BLaER1 (cell line): ENCODE data around the gene TYRO3.
A peak's percentile ranks its signal among the peaks of the same experiment; 100 is the strongest.

Experiments
- H3K27ac ChIP-seq: shearing (Covaris generic); formaldehyde crosslinking; 2 replicates; pipeline ENCODE4 v1.8.1; 2022
- H3K27me3 ChIP-seq: shearing (Covaris generic); formaldehyde crosslinking; 2 replicates; pipeline ENCODE4 v1.8.1; 2022
- H3K36me3 ChIP-seq: shearing (Covaris generic); formaldehyde crosslinking; 2 replicates; pipeline ENCODE4 v1.8.1; 2022
- H3K4me1 ChIP-seq: shearing (Covaris generic); formaldehyde crosslinking; 2 replicates; pipeline ENCODE4 v1.8.1; 2022
- H3K4me2 ChIP-seq: shearing (Covaris generic); formaldehyde crosslinking; 2 replicates; pipeline ENCODE4 v1.8.1; 2022
- H3K4me3 ChIP-seq: shearing (Covaris generic); formaldehyde crosslinking; 2 replicates; pipeline ENCODE4 v1.8.1; 2022
- H3K9ac ChIP-seq: shearing (Covaris generic); formaldehyde crosslinking; 2 replicates; pipeline ENCODE4 v1.8.1; 2022
- H3K9me3 ChIP-seq: shearing (Covaris generic); formaldehyde crosslinking; 2 replicates; pipeline ENCODE4 v1.8.1; 2022
- H4K20me1 ChIP-seq: shearing (Covaris generic); formaldehyde crosslinking; 2 replicates; pipeline ENCODE4 v1.8.1; 2022
- Cebpa-rat ChIP-seq: shearing (Covaris generic); IDR thresholded peaks from 2 replicates; pipeline ENCODE4 v1.8.1; 2022

The TYRO3 gene

GRCh38 chr15:41558400-41559238, at the start of gene TYRO3:
Gene TYRO3 (plus strand): TSS chr15:41559212. CDS start chr15:41559258, 46 bp downstream.
- Histone ChIP-seq H3K4me3 (peak within 1 kb of the TSS; percentile 71), H4K20me1 (peaks cover 11% of the 10 kb centered on the region; the same call in 1 of the 2 replicates), H3K4me1 (peaks cover 58% of the 10 kb centered on the region), H3K27ac (peak within 1 kb of the TSS; percentile 4; the same call in 1 of the 2 replicates), H3K27me3 (peaks cover 15% of the 10 kb centered on the region), H3K9ac (peak within 1 kb of the TSS; percentile 76), H3K36me3 (no peaks in the 10 kb centered on the region), H3K9me3 (no peaks in the 10 kb centered on the region), H3K4me2 (peak within 1 kb of the TSS; percentile 99)
- TF ChIP-seq Cebpa-rat: no peak

DNA sequence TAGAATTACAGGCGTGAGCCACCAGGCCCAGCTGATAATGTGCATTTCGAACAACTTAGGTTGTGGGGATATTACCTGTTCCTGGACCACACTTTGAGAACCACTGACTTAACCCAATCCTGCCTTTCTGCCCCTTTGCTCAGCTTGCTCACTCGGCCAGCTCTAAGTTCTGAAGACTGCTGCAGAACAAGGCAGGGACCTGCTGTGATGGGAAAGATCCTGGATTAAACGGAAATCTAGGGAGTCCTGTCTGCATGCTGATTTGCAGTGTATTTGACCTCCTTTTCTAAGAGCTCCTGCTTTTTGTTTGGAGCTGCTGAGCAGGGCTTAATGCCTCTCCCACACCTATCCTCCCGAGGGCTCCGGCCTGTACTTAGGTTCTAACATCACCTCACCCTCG, 48.3 kb upstream of the TYRO3 start:
- H3K27ac ChIP-seq: no peak overlapping the region
- TF ChIP-seq Cebpa-rat: no peak
- H4K20me1 ChIP-seq: peaks cover 17% of the 10 kb centered on the region
- peaks cover 29% of the 10 kb centered on the region for H3K27me3 ChIP-seq
- H3K4me1 ChIP-seq: peaks cover 40% of the 10 kb centered on the region
- H3K9ac ChIP-seq: no peak overlapping the region
- H3K9me3 ChIP-seq: no peaks in the 10 kb centered on the region
- no peaks in the 10 kb centered on the region for H3K36me3 ChIP-seq
- peak overlapping the region; percentile 100; the same call in 1 of the 2 replicates for H3K4me2 ChIP-seq
- H3K4me3 ChIP-seq: no peak overlapping the region

DNA sequence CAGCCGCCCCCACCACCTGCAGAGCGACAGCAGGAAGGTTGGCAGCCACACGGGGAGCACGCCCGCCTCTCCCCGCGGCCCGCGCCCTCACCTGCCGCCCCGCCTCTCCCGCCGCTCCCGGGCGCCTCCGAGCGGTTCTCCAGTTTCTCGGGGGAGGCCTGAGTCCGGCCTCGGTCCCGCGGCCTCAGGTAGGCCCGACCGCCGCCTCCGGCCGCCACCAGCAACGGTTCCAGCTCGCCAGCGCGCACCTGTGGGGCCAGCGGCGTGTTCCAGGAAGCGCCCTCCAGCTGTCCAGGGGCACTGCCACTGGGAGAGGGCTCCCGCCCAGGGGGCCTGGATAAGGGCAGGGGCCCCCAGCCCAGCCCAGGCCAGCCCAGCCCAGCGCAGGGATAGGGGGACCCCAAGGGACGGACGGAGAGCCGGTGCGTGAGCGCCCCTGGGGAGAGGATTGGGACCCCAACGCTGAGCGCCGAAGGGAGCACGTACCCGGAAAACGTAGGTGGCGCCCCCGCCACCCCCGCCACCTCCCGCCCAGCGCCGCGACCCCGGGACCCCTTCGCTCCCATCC, 47.6 kb upstream of the TYRO3 start:
- Histone ChIP-seq H4K20me1 (peaks cover 17% of the 10 kb centered on the region), H3K4me2 (peak overlapping the region; percentile 100), H3K4me3 (no peak overlapping the region; the same call in 1 of the 2 replicates), H3K4me1 (peaks cover 40% of the 10 kb centered on the region), H3K27ac (no peak overlapping the region), H3K27me3 (peaks cover 29% of the 10 kb centered on the region), H3K9ac (no peak overlapping the region), H3K9me3 (no peaks in the 10 kb centered on the region), H3K36me3 (0 out of 2 replicates have a peak, but pooled peaks cover 2% of the 10 kb centered on the region)
- no peak for TF ChIP-seq Cebpa-rat

- H3K4me3 ChIP-seq: peak overlapping the region; percentile 61
- TF ChIP-seq Cebpa-rat: no peak
- H3K36me3 ChIP-seq: peaks cover 7% of the 10 kb centered on the region; the same call in 1 of the 2 replicates
- H4K20me1 ChIP-seq: peaks cover 17% of the 10 kb centered on the region
- peaks cover 29% of the 10 kb centered on the region for H3K27me3 ChIP-seq
- peak overlapping the region; percentile 100 for H3K4me2 ChIP-seq
- H3K27ac ChIP-seq: no peak overlapping the region
- peaks cover 40% of the 10 kb centered on the region for H3K4me1 ChIP-seq
- H3K9ac ChIP-seq: no peak overlapping the region; the same call in 1 of the 2 replicates
- no peaks in the 10 kb centered on the region for H3K9me3 ChIP-seq
These were observed 47.1 kb upstream of the TYRO3 start for GRCh38 chr15:41511899-41512369.

DNA sequence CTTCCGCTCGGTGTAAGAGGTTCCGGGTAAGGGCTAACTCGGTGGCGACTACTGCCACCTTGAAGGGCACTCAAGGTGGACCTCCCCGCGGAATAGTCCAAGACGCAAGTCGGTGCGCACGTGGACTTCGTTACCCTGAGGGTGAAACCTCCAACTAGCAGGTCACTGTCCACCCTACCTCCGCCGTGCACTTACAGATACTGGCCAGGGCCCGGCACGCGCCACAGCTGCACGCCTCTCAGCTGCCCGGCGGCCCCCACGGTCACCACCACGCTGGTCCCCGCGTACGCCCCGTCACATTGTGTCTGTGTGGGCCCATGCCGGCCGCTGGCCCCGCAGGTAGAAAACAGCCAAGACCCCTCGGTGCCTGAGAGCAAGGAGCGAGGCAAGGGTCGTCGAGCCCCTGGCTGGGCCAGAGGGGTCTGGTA, 46.5 kb upstream of the TYRO3 start:
- TF ChIP-seq Cebpa-rat: no peak
- H3K27ac ChIP-seq: no peak overlapping the region
- H3K9ac ChIP-seq: peak overlapping the region; percentile 46; the same call in 1 of the 2 replicates
- H3K36me3 ChIP-seq: peaks cover 13% of the 10 kb centered on the region
- peaks cover 41% of the 10 kb centered on the region for H3K4me1 ChIP-seq
- H3K9me3 ChIP-seq: no peaks in the 10 kb centered on the region
- peak overlapping the region; percentile 100 for H3K4me2 ChIP-seq
- peaks cover 29% of the 10 kb centered on the region for H3K27me3 ChIP-seq
- H3K4me3 ChIP-seq: peak overlapping the region; percentile 61
- H4K20me1 ChIP-seq: peaks cover 17% of the 10 kb centered on the region

GRCh38 chr15:41512940-41513505, 46.0 kb upstream of the TYRO3 start:
- peaks cover 17% of the 10 kb centered on the region for H4K20me1 ChIP-seq
- H3K4me3 ChIP-seq: peak overlapping the region; percentile 61
- H3K27ac ChIP-seq: no peak overlapping the region; the same call in 1 of the 2 replicates
- H3K36me3 ChIP-seq: peaks cover 18% of the 10 kb centered on the region
- H3K9me3 ChIP-seq: no peaks in the 10 kb centered on the region
- H3K4me1 ChIP-seq: peaks cover 46% of the 10 kb centered on the region
- TF ChIP-seq Cebpa-rat: no peak
- peak overlapping the region; percentile 100 for H3K4me2 ChIP-seq
- H3K9ac ChIP-seq: peak overlapping the region; percentile 46; the same call in 1 of the 2 replicates
- peaks cover 29% of the 10 kb centered on the region for H3K27me3 ChIP-seq

GRCh38 chr15:41513506-41514227, 45.3 kb upstream of the TYRO3 start, which contains the start of gene LTK:
Gene LTK (minus strand): TSS chr15:41513827. CDS start chr15:41513709, 118 bp downstream.
- Histone ChIP-seq H3K4me3 (peak within 1 kb of the TSS; percentile 61), H4K20me1 (peaks cover 17% of the 10 kb centered on the region), H3K9ac (peak within 1 kb of the TSS; percentile 46; the same call in 1 of the 2 replicates), H3K4me1 (peaks cover 50% of the 10 kb centered on the region), H3K27ac (no peak within 1 kb of the TSS; the same call in 1 of the 2 replicates), H3K27me3 (peaks cover 29% of the 10 kb centered on the region), H3K9me3 (no peaks in the 10 kb centered on the region), H3K36me3 (peaks cover 23% of the 10 kb centered on the region), H3K4me2 (peak within 1 kb of the TSS; percentile 100)
- TF ChIP-seq Cebpa-rat: no peak

DNA sequence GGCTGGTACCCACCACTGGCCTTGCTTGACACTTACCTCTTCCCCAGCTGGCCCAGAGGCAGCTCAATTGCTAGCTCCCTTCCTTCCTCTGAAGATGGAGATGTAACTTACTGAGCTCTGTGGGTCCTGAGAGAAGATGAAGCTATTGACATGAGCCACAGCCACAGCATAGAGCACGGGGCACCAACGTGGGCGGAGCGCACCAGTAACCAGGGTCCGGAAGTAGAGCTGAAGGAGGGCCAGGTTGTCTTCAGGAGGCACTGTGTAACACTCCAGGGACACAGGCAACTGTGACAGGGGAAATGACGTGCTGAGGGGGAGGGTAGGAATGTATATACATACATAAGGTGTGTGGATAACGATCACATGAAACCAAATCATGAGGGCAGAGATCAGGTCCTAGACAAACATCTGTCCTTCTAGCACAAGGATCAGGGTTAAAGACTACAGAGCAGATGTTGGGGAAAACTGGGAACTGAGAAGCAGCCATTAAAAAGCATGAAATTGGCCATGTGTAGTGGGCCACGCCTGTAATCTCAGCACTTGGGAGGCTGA, 41.0 kb upstream of the TYRO3 start:
- H3K9ac ChIP-seq: no peak overlapping the region
- H3K36me3 ChIP-seq: peaks cover 52% of the 10 kb centered on the region
- no peak overlapping the region for H3K4me2 ChIP-seq
- no peak for TF ChIP-seq Cebpa-rat
- no peak overlapping the region for H3K27ac ChIP-seq
- peaks cover under 1% of the 10 kb centered on the region; the same call in 1 of the 2 replicates for H3K27me3 ChIP-seq
- peaks cover 26% of the 10 kb centered on the region for H3K4me1 ChIP-seq
- H3K4me3 ChIP-seq: no peak overlapping the region
- H3K9me3 ChIP-seq: no peaks in the 10 kb centered on the region
- no peaks in the 10 kb centered on the region for H4K20me1 ChIP-seq

GRCh38 chr15:41520636-41521035, 38.4 kb upstream of the TYRO3 start:
- no peaks in the 10 kb centered on the region for H3K27me3 ChIP-seq
- H3K9me3 ChIP-seq: no peaks in the 10 kb centered on the region
- H3K36me3 ChIP-seq: peaks cover 79% of the 10 kb centered on the region
- H3K27ac ChIP-seq: no peak overlapping the region
- H3K4me3 ChIP-seq: no peak overlapping the region
- peaks cover 10% of the 10 kb centered on the region; the same call in 1 of the 2 replicates for H3K4me1 ChIP-seq
- no peak for TF ChIP-seq Cebpa-rat
- no peaks in the 10 kb centered on the region for H4K20me1 ChIP-seq
- no peak overlapping the region for H3K9ac ChIP-seq
- H3K4me2 ChIP-seq: no peak overlapping the region
